Measurements from ENCODE around the gene STRN. TPM values are rescaled to one million over a fixed set of nuclear protein-coding genes. Genes with fewer than 3 reads are reported as not detected.
A peak's percentile ranks its signal among the peaks of the same experiment; 100 is the strongest.

STRN gene
- total and polyA plus RNA-seq, 4 donors: 3.7 to 35.9 (median 15.7) TPM

DNA sequence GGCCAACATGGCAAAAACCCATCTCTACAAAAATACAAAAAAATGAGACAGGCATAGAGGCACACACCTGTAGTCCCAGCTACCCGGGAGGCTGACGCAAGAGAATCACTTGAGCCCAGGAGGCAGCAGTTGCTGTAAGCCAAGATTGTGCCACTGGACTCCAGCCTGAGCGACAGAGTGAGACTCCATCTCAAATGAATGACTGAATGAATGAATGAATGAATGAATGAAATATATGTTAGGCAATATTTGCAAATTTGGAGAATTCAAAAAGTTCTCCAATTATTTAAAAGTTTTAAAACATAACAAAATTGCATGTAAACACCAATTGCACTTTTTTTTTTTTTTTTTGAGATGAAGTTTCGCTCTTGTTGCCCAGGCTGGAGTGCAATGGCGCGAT, 61.7 kb downstream of the STRN start:
- DNase-seq (no peak), ATAC-seq (ENCODE audit: insufficient read depth, low FRiP score) (no peak)
- H3K4me3 ChIP-seq: no peak overlapping the region
- H3K9ac ChIP-seq (ENCODE audit: insufficient read depth in 1 of 2, low read length in 2 of 2): no peak overlapping the region
- H3K9me3 ChIP-seq (ENCODE audit: control insufficient read depth in 4 of 4, insufficient read depth in 3 of 4, low read length in 3 of 4): no peaks in the 10 kb centered on the region
- 69 to 98% methylated on average over 6 of the region's 6 CpGs for WGBS, 2 donors
- H3K27me3 ChIP-seq (ENCODE audit: control insufficient read depth in 3 of 3, insufficient read depth in 3 of 3, low read length in 2 of 3): no peaks in the 10 kb centered on the region
- TF ChIP-seq, protein P1, sequence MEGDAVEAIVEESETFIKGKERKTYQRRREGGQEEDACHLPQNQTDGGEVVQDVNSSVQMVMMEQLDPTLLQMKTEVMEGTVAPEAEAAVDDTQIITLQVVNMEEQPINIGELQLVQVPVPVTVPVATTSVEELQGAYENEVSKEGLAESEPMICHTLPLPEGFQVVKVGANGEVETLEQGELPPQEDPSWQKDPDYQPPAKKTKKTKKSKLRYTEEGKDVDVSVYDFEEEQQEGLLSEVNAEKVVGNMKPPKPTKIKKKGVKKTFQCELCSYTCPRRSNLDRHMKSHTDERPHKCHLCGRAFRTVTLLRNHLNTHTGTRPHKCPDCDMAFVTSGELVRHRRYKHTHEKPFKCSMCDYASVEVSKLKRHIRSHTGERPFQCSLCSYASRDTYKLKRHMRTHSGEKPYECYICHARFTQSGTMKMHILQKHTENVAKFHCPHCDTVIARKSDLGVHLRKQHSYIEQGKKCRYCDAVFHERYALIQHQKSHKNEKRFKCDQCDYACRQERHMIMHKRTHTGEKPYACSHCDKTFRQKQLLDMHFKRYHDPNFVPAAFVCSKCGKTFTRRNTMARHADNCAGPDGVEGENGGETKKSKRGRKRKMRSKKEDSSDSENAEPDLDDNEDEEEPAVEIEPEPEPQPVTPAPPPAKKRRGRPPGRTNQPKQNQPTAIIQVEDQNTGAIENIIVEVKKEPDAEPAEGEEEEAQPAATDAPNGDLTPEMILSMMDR (IDR thresholded peaks at IDR 0.05; ENCODE audit: control extremely low read depth, extremely low read depth): no peak
- H3K4me1 ChIP-seq (ENCODE audit: control insufficient read depth in 5 of 5, insufficient read depth in 5 of 5, low read length in 5 of 5): peaks cover 0 to 2% (median 0%) of the 10 kb centered on the region in 5 donors
- peaks cover 0 to 4% (median 1%) of the 10 kb centered on the region in 4 donors for H3K36me3 ChIP-seq (ENCODE audit: control insufficient read depth in 4 of 4, insufficient read depth in 4 of 4, low read length in 4 of 4)
- no peak overlapping the region for H3K27ac ChIP-seq (ENCODE audit: low read depth in 1 of 2, low read length in 1 of 2)

DNA sequence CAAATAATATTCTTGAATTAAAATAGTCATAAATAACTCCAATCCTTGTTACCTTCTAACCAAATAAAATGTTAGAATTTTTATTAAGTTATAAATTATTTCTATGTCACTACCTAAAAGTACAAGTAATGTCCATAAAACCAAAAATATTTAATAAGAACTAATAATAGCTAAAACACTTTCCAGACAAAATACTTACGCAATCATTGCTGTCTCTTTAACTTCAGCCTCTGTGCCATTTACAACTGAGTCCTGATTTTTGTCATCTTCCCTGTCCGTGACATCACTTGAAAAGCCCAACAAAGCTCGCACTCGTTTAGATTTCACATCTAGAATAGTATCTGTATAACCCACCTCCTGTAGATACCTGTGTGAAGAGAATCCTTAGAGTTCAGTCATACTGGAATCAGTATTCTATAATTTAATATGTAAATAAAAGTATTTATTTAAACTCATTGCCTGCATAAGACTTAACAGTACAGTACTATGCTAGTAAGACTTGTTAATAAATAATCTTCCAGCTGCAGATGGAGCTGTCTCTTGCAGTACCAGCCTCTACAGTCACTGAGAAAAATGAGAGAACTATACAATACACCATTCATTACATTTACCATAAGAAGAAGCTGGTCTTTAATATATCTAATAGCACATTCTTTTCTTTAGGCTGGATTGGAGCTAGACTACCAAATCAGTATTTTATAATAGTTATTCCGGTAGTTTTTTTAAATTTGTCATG, 63.8 kb downstream of the STRN start:
- Histone ChIP-seq H3K4me3 (no peak overlapping the region), H3K9ac (ENCODE audit: insufficient read depth in 1 of 2, low read length in 2 of 2) (no peak overlapping the region), H3K4me1 (ENCODE audit: control insufficient read depth in 5 of 5, insufficient read depth in 5 of 5, low read length in 5 of 5) (peaks cover 0 to 2% (median 0%) of the 10 kb centered on the region in 5 donors), H3K27me3 (ENCODE audit: control insufficient read depth in 3 of 3, insufficient read depth in 3 of 3, low read length in 2 of 3) (no peaks in the 10 kb centered on the region), H3K27ac (ENCODE audit: low read depth in 1 of 2, low read length in 1 of 2) (no peak overlapping the region), H3K36me3 (ENCODE audit: control insufficient read depth in 4 of 4, insufficient read depth in 4 of 4, low read length in 4 of 4) (peaks cover 0 to 4% (median under 1%) of the 10 kb centered on the region in 4 donors), H3K9me3 (ENCODE audit: control insufficient read depth in 4 of 4, insufficient read depth in 3 of 4, low read length in 3 of 4) (no peaks in the 10 kb centered on the region)
- no peak for ATAC-seq (ENCODE audit: insufficient read depth, low FRiP score)
- WGBS, 2 donors: 94 to 95% methylated on average over 5 of the region's 5 CpGs
- TF ChIP-seq, protein P1 (IDR thresholded peaks at IDR 0.05; ENCODE audit: control extremely low read depth, extremely low read depth): no peak
- peak in 1 of 3 donors; percentile 6 for DNase-seq

DNA sequence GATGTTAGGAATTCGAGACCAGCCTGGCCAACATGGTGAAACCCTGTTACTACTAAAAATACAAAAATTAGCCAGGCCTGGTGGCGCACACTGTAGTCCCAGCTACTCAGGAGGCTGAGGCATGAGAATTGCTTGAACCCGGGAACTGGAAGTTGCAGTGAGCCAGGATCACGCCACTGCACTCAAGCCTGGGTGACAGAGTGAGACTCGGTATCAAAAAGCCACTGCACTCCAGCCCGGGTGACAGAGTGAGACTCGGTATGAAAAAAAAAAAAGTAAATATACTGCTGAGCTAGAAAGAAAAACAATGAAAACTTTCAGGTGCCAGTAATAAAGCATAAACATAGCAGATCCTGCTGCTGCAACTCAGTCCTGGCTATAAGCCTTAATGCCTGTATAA, 73.5 kb downstream of the STRN start:
- H3K9me3 ChIP-seq (ENCODE audit: control insufficient read depth in 4 of 4, insufficient read depth in 3 of 4, low read length in 3 of 4): no peaks in the 10 kb centered on the region
- H3K4me1 ChIP-seq (ENCODE audit: control insufficient read depth in 5 of 5, insufficient read depth in 5 of 5, low read length in 5 of 5): peaks cover 0 to 3% (median 0%) of the 10 kb centered on the region in 5 donors
- no peak overlapping the region for H3K9ac ChIP-seq (ENCODE audit: insufficient read depth in 1 of 2, low read length in 2 of 2)
- DNase-seq (no peak), ATAC-seq (ENCODE audit: insufficient read depth, low FRiP score) (no peak)
- 80 to 88% methylated on average over 7 of the region's 7 CpGs for WGBS, 2 donors
- no peak overlapping the region for H3K27ac ChIP-seq (ENCODE audit: low read depth in 1 of 2, low read length in 1 of 2)
- peaks cover 3 to 6% (median 4%) of the 10 kb centered on the region in 4 donors for H3K36me3 ChIP-seq (ENCODE audit: control insufficient read depth in 4 of 4, insufficient read depth in 4 of 4, low read length in 4 of 4)
- no peaks in the 10 kb centered on the region for H3K27me3 ChIP-seq (ENCODE audit: control insufficient read depth in 3 of 3, insufficient read depth in 3 of 3, low read length in 2 of 3)
- H3K4me3 ChIP-seq: no peak overlapping the region
- TF ChIP-seq, protein P1 (IDR thresholded peaks at IDR 0.05; ENCODE audit: control extremely low read depth, extremely low read depth): no peak

All from lung (tissue), 12 donors.